SK-N-MC (cell line): ENCODE data around the gene MC1R.

Source experiments
- DNase-seq: peaks from one replicate; pipeline ENCODE4 v3.0.0-alpha.2; 2011; ENCODE audit warnings: low read depth, low spot score
- H3K27ac ChIP-seq: fragments of 200-600 bp; sonication (generic); 2 replicates; pipeline ENCODE4 v1.5.1; 2016; ENCODE audit warnings: mixed run types
- H3K36me3 ChIP-seq: fragments of 200-600 bp; sonication (generic); 2 replicates; pipeline ENCODE4 v1.6.1; 2017; ENCODE audit warnings: antibody characterized with exemption, low read length, mixed read lengths; ENCODE audit not compliant: insufficient read depth
- H3K4me3 ChIP-seq: fragments of 200-600 bp; sonication (generic); 2 replicates; pipeline ENCODE4 v1.5.1; 2016
- H3K9ac ChIP-seq: fragments of 200-600 bp; sonication (generic); 2 replicates; pipeline ENCODE4 v1.8.0; 2017; ENCODE audit warnings: mixed run types, mixed read lengths; ENCODE audit not compliant: insufficient read length
- H3K9me3 ChIP-seq: fragments of 200-600 bp; sonication (generic); 2 replicates; pipeline ENCODE4 v1.6.1; 2017; ENCODE audit warnings: low read depth, mild to moderate bottlenecking, antibody characterized with exemption, low read length, moderate library complexity, mixed read lengths
- EZH2 ChIP-seq: fragments of 200-600 bp; sonication (generic); IDR thresholded peaks from one replicate; pipeline ENCODE4 v1.6.1; 2017; ENCODE audit warnings: antibody characterized with exemption
- FOXP2 ChIP-seq: optimal IDR thresholded peaks from 2 replicates; pipeline ENCODE3; 2011; ENCODE audit warnings: mild to moderate bottlenecking, moderate library complexity; ENCODE audit not compliant: insufficient read depth; ENCODE audit errors: extremely low read length, control extremely low read depth
- POLR2AphosphoS5 ChIP-seq: IDR thresholded peaks from 2 replicates; pipeline ENCODE4 v1.6.1; 2012; ENCODE audit warnings: mild to moderate bottlenecking, low read depth, low read length, borderline replicate concordance

The MC1R gene

GRCh38 chr16:89892635-89893034 is 26.0 kb upstream of the MC1R start:
- TF ChIP-seq FOXP2 = no peak
- no peak for TF ChIP-seq POLR2AphosphoS5
- TF ChIP-seq EZH2 = no peak
- no peak overlapping the region for H3K9ac ChIP-seq
- no peak overlapping the region for H3K4me3 ChIP-seq
- H3K36me3 ChIP-seq = peaks cover 10% of the 10 kb centered on the region; the same call in 1 of the 2 replicates
- no peaks in the 10 kb centered on the region for H3K9me3 ChIP-seq
- H3K27ac ChIP-seq = no peak overlapping the region
- DNase-seq = no peak

GRCh38 chr16:89893642-89894548 is 24.8 kb upstream of the MC1R start:
- Histone ChIP-seq H3K9me3 (no peaks in the 10 kb centered on the region), H3K4me3 (no peak overlapping the region), H3K9ac (no peak overlapping the region), H3K27ac (no peak overlapping the region), H3K36me3 (peaks cover 9% of the 10 kb centered on the region; the same call in 1 of the 2 replicates)
- TF ChIP-seq POLR2AphosphoS5 = no peak
- TF ChIP-seq FOXP2 = no peak
- TF ChIP-seq EZH2 = no peak
- no peak for DNase-seq

GRCh38 chr16:89895482-89896250 is 23.0 kb upstream of the MC1R start:
- no peak for DNase-seq
- peaks cover 15% of the 10 kb centered on the region; the same call in 1 of the 2 replicates for H3K36me3 ChIP-seq

GRCh38 chr16:89897204-89897603 is 21.5 kb upstream of the MC1R start:
- Histone ChIP-seq H3K4me3 (no peak overlapping the region), H3K9ac (no peak overlapping the region), H3K9me3 (no peaks in the 10 kb centered on the region), H3K36me3 (peaks cover 17% of the 10 kb centered on the region; the same call in 1 of the 2 replicates), H3K27ac (no peak overlapping the region)
- TF ChIP-seq POLR2AphosphoS5 = no peak
- TF ChIP-seq FOXP2 = no peak
- TF ChIP-seq EZH2 = no peak
- DNase-seq = no peak

More at GRCh38 chr16:89895482-89896250, 23.0 kb upstream of the MC1R start:
- Histone ChIP-seq H3K4me3 (no peak overlapping the region), H3K27ac (no peak overlapping the region), H3K9ac (no peak overlapping the region), H3K9me3 (no peaks in the 10 kb centered on the region)
- TF ChIP-seq POLR2AphosphoS5 (no peak), EZH2 (no peak), FOXP2 (no peak)

GRCh38 chr16:89898201-89898967 is 20.3 kb upstream of the MC1R start:
- no peak for DNase-seq

GRCh38 chr16:89899879-89900481 is 18.7 kb upstream of the MC1R start:
- peaks cover 14% of the 10 kb centered on the region; the same call in 1 of the 2 replicates for H3K36me3 ChIP-seq
- no peak for DNase-seq
- no peak overlapping the region for H3K9ac ChIP-seq
- no peak overlapping the region for H3K27ac ChIP-seq
- TF ChIP-seq POLR2AphosphoS5 = no peak
- no peak for TF ChIP-seq FOXP2
- TF ChIP-seq EZH2 = no peak
- no peak overlapping the region for H3K4me3 ChIP-seq
- no peaks in the 10 kb centered on the region for H3K9me3 ChIP-seq

More at GRCh38 chr16:89898201-89898967, 20.3 kb upstream of the MC1R start:
- Histone ChIP-seq H3K36me3 (peaks cover 14% of the 10 kb centered on the region; the same call in 1 of the 2 replicates), H3K4me3 (no peak overlapping the region), H3K27ac (no peak overlapping the region), H3K9me3 (no peaks in the 10 kb centered on the region), H3K9ac (no peak overlapping the region)
- no peak for TF ChIP-seq FOXP2
- TF ChIP-seq EZH2 = no peak
- no peak for TF ChIP-seq POLR2AphosphoS5

GRCh38 chr16:89900885-89901284 is 17.8 kb upstream of the MC1R start:
- peaks cover 14% of the 10 kb centered on the region; the same call in 1 of the 2 replicates for H3K36me3 ChIP-seq
- DNase-seq = no peak
- H3K9ac ChIP-seq = no peak overlapping the region
- TF ChIP-seq EZH2 (no peak), FOXP2 (no peak), POLR2AphosphoS5 (no peak)
- H3K4me3 ChIP-seq = no peak overlapping the region
- H3K9me3 ChIP-seq = no peaks in the 10 kb centered on the region
- no peak overlapping the region for H3K27ac ChIP-seq

- Histone ChIP-seq H3K36me3 (peaks cover 18% of the 10 kb centered on the region; the same call in 1 of the 2 replicates), H3K9ac (no peak overlapping the region), H3K9me3 (no peaks in the 10 kb centered on the region), H3K27ac (no peak overlapping the region), H3K4me3 (no peak overlapping the region)
- TF ChIP-seq POLR2AphosphoS5 = no peak
- TF ChIP-seq EZH2 = no peak
- no peak for TF ChIP-seq FOXP2
- DNase-seq = no peak
Observed at GRCh38 chr16:89902980-89903379, 15.7 kb upstream of the MC1R start.
